MM.1S (cell line): ENCODE measurements around the gene RASL12.

Experiments
- DNase-seq: peaks from one replicate; pipeline ENCODE4 v3.0.0-alpha.2; 2015
- H2AFZ ChIP-seq: fragments of 300-600 bp; sonication (generic); 2 replicates; pipeline ENCODE4 v1.6.0; 2016; ENCODE audit warnings: antibody characterized with exemption, low read length
- H3F3A ChIP-seq: fragments of 300-600 bp; sonication (generic); 2 replicates; pipeline ENCODE4 v1.6.1; 2016; ENCODE audit warnings: mild to moderate bottlenecking, antibody characterized with exemption, low read length, moderate library complexity, mixed read lengths; ENCODE audit not compliant: insufficient read depth
- H3K27ac ChIP-seq: fragments of 300-600 bp; sonication (generic); 2 replicates; pipeline ENCODE4 v1.5.1; 2016; ENCODE audit warnings: mild to moderate bottlenecking, low read length
- H3K27me3 ChIP-seq: fragments of 300-600 bp; sonication (generic); replicated peaks from 2 replicates; pipeline ENCODE4 v1.6.0; 2016; ENCODE audit warnings: low read length; ENCODE audit not compliant: insufficient read depth
- H3K36me3 ChIP-seq: fragments of 300-600 bp; sonication (generic); replicated peaks from 2 replicates; pipeline ENCODE4 v1.6.1; 2016; ENCODE audit warnings: mild to moderate bottlenecking, low read length, mixed read lengths; ENCODE audit not compliant: insufficient read depth
- H3K4me1 ChIP-seq: fragments of 300-600 bp; sonication (generic); 2 replicates; pipeline ENCODE4 v1.6.1; 2016; ENCODE audit warnings: low read length, mixed read lengths
- H3K4me2 ChIP-seq: fragments of 300-600 bp; sonication (generic); 2 replicates; pipeline ENCODE4 v1.6.0; 2016; ENCODE audit warnings: low read depth, low read length
- H3K4me3 ChIP-seq: fragments of 300-600 bp; sonication (generic); 2 replicates; pipeline ENCODE4 v1.5.1; 2016; ENCODE audit warnings: low read length, mixed read lengths
- H3K79me2 ChIP-seq: fragments of 300-600 bp; sonication (generic); 2 replicates; pipeline ENCODE4 v1.6.1; 2016; ENCODE audit warnings: mixed run types, low read length, mixed read lengths
- H3K9ac ChIP-seq: fragments of 300-600 bp; sonication (generic); 2 replicates; pipeline ENCODE4 v1.6.1; 2016; ENCODE audit warnings: low read length, mixed read lengths
- H3K9me2 ChIP-seq: fragments of 300-600 bp; sonication (generic); replicated peaks from 2 replicates; pipeline ENCODE4 v1.6.1; 2016; ENCODE audit warnings: mild to moderate bottlenecking, low read length, mixed read lengths; ENCODE audit not compliant: insufficient read depth
- H3K9me3 ChIP-seq: fragments of 300-600 bp; sonication (generic); replicated peaks from 2 replicates; pipeline ENCODE4 v1.6.1; 2016; ENCODE audit warnings: mild to moderate bottlenecking, low read length, mixed read lengths; ENCODE audit not compliant: insufficient read depth
- H4K20me1 ChIP-seq: fragments of 300-600 bp; sonication (generic); 2 replicates; pipeline ENCODE4 v1.6.1; 2016; ENCODE audit warnings: mild to moderate bottlenecking, low read length, moderate library complexity, mixed read lengths; ENCODE audit not compliant: insufficient read depth
- CTCF ChIP-seq: fragments of 300-600 bp; sonication (generic); IDR thresholded peaks from 2 replicates; pipeline ENCODE4 v1.5.1; 2016; ENCODE audit warnings: antibody characterized with exemption, low read length, mixed read lengths
- EZH2 ChIP-seq: fragments of 300-600 bp; sonication (generic); optimal IDR thresholded peaks from 2 replicates; pipeline ENCODE3; 2017; ENCODE audit warnings: low read depth, mild to moderate bottlenecking, antibody characterized with exemption, low read length, mixed read lengths
- EZH2phosphoT487 ChIP-seq: fragments of 300-600 bp; sonication (generic); IDR thresholded peaks from 2 replicates; pipeline ENCODE4 v1.6.1; 2018; ENCODE audit warnings: antibody characterized with exemption, low read length

Gene RASL12

DNA sequence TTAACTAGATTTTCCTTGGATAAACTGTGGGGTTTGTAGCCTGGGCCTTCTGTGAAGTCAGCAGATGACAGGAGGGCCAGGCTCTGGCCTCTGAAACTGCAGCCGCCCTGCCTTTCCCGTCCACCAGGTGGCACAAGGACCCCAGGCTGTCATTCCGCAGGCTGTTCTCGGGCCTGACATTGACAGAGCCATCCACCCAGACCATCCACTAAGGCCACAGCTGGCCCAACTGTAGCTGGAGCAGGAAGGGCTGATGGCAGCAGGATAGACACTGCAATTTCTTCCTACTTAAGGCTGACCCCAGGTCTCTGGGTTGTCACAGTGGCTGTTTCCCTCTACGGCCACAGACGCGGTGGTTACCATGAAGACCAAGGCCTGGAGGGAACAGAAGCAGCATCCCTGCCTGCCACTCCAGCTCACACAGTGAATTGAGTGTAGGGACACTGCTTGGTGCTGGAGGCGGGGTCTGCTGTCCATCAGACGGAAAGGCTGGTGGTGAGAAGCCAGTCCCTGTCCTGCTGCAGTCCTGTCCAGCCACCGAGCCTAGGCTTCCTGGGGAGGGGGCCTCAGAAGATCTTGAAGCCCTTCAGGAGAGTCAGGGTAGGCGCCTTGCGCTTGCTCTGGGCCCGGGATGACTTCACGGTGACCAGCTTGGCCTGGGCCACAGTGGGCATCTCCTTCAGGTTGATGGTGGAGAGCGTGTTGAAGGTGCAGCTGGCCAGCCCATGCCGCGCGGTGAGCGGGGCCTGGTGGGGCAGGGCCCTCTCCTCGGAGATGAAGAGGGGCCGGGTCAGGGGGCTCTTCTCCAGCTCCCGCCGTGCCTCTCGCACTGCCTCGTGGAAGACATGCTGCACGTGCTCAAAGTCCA, 13.2 kb downstream of the RASL12 start:
- no peaks in the 10 kb centered on the region for H3K79me2 ChIP-seq
- TF ChIP-seq EZH2 (no peak), CTCF (peak; percentile 83)
- H3K9me2 ChIP-seq: no peaks in the 10 kb centered on the region
- H3K4me3 ChIP-seq: no peak overlapping the region
- DNase-seq: peak; percentile 67
- H3K36me3 ChIP-seq: no peaks in the 10 kb centered on the region
- H3K4me1 ChIP-seq: peaks cover 45% of the 10 kb centered on the region
- H3K27ac ChIP-seq: no peak overlapping the region; the same call in 1 of the 2 replicates
- no peak overlapping the region for H3K9ac ChIP-seq
- H3K4me2 ChIP-seq: no peak overlapping the region
- H3K27me3 ChIP-seq: no peaks in the 10 kb centered on the region
- no peaks in the 10 kb centered on the region for H4K20me1 ChIP-seq
- no peaks in the 10 kb centered on the region for H3K9me3 ChIP-seq
- peaks cover 40% of the 10 kb centered on the region for H3F3A ChIP-seq
- H2AFZ ChIP-seq: peak overlapping the region; percentile 67; the same call in 1 of the 2 replicates

- H3K4me3 ChIP-seq: no peak overlapping the region
- H3K4me2 ChIP-seq: peak overlapping the region; percentile 71
- H3K4me1 ChIP-seq: peaks cover 46% of the 10 kb centered on the region
- 0 out of 2 replicates have a peak overlapping the region, but pooled peaks have one; percentile 7 for H2AFZ ChIP-seq
- H3K9ac ChIP-seq: peak overlapping the region; percentile 29; the same call in 1 of the 2 replicates
- no peaks in the 10 kb centered on the region for H3K9me2 ChIP-seq
- peak; percentile 79 for DNase-seq
- TF ChIP-seq EZH2phosphoT487: no peak
- TF ChIP-seq EZH2: no peak
- no peak for TF ChIP-seq CTCF
- no peaks in the 10 kb centered on the region for H3K27me3 ChIP-seq
- H3K9me3 ChIP-seq: no peaks in the 10 kb centered on the region
- peaks cover 40% of the 10 kb centered on the region for H3F3A ChIP-seq
- no peaks in the 10 kb centered on the region for H4K20me1 ChIP-seq
- no peaks in the 10 kb centered on the region for H3K36me3 ChIP-seq
- no peaks in the 10 kb centered on the region for H3K79me2 ChIP-seq
- H3K27ac ChIP-seq: peak overlapping the region; percentile 84; the same call in 1 of the 2 replicates
Observed at GRCh38 chr15:65052956-65053355, 14.8 kb downstream of the RASL12 start.

- H4K20me1 ChIP-seq: no peaks in the 10 kb centered on the region
- no peaks in the 10 kb centered on the region for H3K9me2 ChIP-seq
- H3K4me1 ChIP-seq: peaks cover 46% of the 10 kb centered on the region
- H3K4me3 ChIP-seq: no peak overlapping the region
- H3K9me3 ChIP-seq: no peaks in the 10 kb centered on the region
- no peaks in the 10 kb centered on the region for H3K79me2 ChIP-seq
- TF ChIP-seq CTCF: no peak
- no peak for TF ChIP-seq EZH2phosphoT487
- no peak for TF ChIP-seq EZH2
- H3F3A ChIP-seq: peaks cover 40% of the 10 kb centered on the region
- H3K27me3 ChIP-seq: no peaks in the 10 kb centered on the region
- H2AFZ ChIP-seq: peak overlapping the region; percentile 9; the same call in 1 of the 2 replicates
- no peak for DNase-seq
- H3K9ac ChIP-seq: no peak overlapping the region
- peak overlapping the region; percentile 31; the same call in 1 of the 2 replicates for H3K4me2 ChIP-seq
- peak overlapping the region; percentile 84; the same call in 1 of the 2 replicates for H3K27ac ChIP-seq
- no peaks in the 10 kb centered on the region for H3K36me3 ChIP-seq
Observed at GRCh38 chr15:65051266-65051665, 16.5 kb downstream of the RASL12 start.
